NCI-H2227 (cell line): ENCODE data around the gene C1QTNF5.

Experiments used
- DNase-seq: peaks from one replicate; lab custom pipeline; 2025; ENCODE audit not compliant: unreplicated experiment; lab: John Stamatoyannopoulos, UW

C1QTNF5 gene

GRCh38 chr11:119373059-119373920 is 32.6 kb upstream of the C1QTNF5 start:
- no peak for DNase-seq

- DNase-seq, result no peak
Measured at GRCh38 chr11:119372260-119373058, 31.8 kb upstream of the C1QTNF5 start.

GRCh38 chr11:119371778-119372182 is 31.1 kb upstream of the C1QTNF5 start:
- DNase-seq, result peak; percentile 19

- no peak for DNase-seq
Measured at GRCh38 chr11:119371067-119371601, 30.5 kb upstream of the C1QTNF5 start.

- no peak for DNase-seq
Measured at GRCh38 chr11:119370486-119371046, 29.9 kb upstream of the C1QTNF5 start.

GRCh38 chr11:119369132-119369925 is 28.6 kb upstream of the C1QTNF5 start:
- DNase-seq, result no peak

- no peak for DNase-seq
Measured at GRCh38 chr11:119368121-119369034, 27.7 kb upstream of the C1QTNF5 start.

GRCh38 chr11:119367661-119368120 is 27.0 kb upstream of the C1QTNF5 start:
- no peak for DNase-seq

GRCh38 chr11:119366690-119367620 is 26.3 kb upstream of the C1QTNF5 start:
- DNase-seq, result no peak

- no peak for DNase-seq
Measured at GRCh38 chr11:119365071-119365591, 24.4 kb upstream of the C1QTNF5 start.

GRCh38 chr11:119363851-119364590 is 23.3 kb upstream of the C1QTNF5 start:
- DNase-seq, result peak; percentile 67

GRCh38 chr11:119363081-119363850 is 22.6 kb upstream of the C1QTNF5 start:
- DNase-seq, result no peak

- DNase-seq, result no peak
Measured at GRCh38 chr11:119362741-119363080, 22.0 kb upstream of the C1QTNF5 start.

- DNase-seq, result no peak
Measured at GRCh38 chr11:119361941-119362725, 21.4 kb upstream of the C1QTNF5 start.

GRCh38 chr11:119361056-119361787 is 20.5 kb upstream of the C1QTNF5 start:
- DNase-seq, result peak; percentile 43
